GM21390 (cell line): ENCODE data around the gene LRTM2.

Experiments used
- ATAC-seq: cut with Tn5 transposase; IDR thresholded peaks from one replicate; pipeline ENCODE4 v1.9.1; 2021; ENCODE audit not compliant: unreplicated experiment

LRTM2 gene

DNA sequence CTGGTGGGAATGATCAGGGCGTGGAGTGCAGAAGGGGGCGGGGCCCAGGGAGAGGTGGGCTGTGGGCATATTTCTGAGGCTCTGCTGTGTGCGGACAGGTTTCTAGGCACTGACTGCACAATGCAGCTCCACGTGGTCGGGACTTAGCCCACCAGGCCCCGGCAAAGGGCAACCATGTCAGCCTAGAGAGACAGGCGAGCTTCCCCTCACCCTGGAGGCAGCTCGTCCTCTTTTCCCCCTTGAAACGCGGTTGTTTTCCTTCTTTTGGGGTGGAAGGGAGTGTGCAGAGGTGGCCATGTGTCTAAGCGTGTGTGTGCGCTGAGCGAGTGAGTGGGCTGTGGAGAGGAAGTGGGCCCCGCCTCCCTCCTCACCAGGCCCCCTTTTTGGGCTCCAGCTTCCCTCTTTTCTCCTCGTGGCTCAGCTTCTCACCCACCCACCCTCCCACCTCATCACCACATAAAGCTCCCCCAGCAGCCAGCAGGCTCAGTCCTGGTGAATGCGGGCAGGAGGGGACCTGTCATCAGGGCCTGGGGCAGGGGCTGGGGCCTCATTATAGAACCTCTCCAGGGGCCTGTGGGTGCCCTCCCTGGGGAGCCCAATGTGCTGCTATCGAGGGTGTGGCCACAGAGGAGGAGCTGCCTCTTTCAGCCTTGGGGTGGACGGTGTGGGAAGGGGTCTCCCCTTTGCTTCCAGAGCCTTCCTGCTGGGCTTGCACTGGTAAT, 22.0 kb downstream of the LRTM2 start:
- no peak for ATAC-seq

- no peak for ATAC-seq
Measured at GRCh38 chr12:1842905-1843640, 22.7 kb downstream of the LRTM2 start.

DNA sequence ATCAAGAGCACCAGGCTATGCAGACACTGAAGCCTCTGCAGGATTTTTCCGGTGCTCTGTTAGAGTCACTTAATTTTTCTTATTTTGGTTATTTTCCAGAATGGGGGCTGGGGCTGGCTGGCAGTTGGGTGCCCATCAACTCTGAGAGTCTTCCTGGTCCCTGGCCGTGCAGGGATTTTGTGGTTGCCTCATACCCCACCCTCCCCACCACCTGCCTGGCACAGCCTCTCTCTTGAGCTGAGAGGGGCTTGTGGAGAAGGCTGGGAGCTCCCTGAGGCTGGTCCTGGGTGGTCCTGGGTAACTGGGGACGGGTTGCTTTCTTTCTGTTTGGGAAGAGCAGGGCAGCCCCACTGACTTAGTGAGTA, 23.3 kb downstream of the LRTM2 start:
- ATAC-seq = no peak

- ATAC-seq = no peak
Measured at GRCh38 chr12:1844223-1844622, 23.9 kb downstream of the LRTM2 start.

- ATAC-seq = no peak
Measured at GRCh38 chr12:1844661-1845409, 24.5 kb downstream of the LRTM2 start.

GRCh38 chr12:1845427-1845826, 25.1 kb downstream of the LRTM2 start:
- no peak for ATAC-seq

DNA sequence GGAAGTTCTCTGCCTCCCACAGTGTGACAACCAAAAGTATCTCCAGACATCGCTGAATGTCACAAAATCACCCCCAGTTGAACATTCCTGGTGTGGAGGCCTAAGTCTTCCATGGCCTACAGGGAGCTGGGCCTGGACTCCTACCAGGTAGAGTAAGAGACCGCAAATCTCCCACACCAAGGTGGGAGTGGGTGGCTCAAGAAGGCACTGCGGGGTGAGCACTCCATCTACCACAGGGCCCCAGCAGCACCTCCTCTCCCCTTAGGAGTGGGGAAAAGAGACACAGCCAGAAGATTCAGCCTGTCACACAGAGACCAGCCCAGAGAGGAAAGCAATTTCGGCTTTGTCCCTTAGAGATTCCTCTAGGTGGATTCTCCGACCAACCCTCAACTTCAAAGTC, 25.5 kb downstream of the LRTM2 start:
- ATAC-seq = no peak

DNA sequence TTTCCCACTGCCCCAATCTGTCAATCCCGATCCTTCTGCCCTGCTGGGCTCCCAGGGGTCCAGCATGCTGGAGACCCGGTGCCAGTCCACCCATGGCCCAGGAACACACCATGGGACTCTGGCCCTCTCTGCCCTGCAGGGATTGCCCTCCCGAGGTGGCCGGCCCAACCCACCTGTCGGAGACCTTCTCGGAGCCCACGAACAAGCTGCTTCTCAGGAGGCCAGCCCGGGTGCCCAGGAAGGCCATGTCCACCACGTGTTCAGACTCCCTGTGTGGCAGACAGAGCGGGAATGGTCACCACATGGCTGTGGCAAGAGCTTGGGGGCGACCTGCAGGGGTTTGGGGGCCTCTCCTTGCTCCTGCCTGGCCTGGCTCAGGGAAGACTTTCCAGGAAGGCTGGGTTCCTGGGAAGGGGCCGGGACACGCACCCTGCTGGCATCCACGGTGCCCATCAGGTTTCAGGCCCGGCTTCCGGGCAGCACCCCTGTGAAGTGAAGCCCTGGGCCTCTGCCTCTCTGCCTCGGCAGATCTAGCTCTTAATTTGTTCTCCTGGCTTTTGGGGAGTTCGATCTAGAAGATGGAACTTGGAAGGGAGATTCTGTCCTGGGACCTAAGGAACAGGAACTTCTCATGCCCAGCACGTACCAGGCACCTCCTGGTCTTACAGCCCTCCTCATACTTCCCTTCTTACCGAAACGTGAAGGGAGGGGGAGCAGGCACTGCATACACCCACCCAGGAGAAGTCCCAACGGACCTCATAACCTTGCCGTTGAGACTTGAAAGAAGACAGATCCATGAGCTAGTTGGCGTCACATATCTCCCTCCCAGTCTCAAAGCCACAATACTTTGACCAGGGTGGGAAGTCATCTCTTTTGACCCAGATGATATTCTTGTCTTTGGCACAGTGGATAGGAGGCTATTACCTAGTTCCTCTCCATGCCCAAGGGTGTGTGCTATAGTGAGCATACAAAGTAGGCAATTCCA, 26.3 kb downstream of the LRTM2 start:
- no peak for ATAC-seq

DNA sequence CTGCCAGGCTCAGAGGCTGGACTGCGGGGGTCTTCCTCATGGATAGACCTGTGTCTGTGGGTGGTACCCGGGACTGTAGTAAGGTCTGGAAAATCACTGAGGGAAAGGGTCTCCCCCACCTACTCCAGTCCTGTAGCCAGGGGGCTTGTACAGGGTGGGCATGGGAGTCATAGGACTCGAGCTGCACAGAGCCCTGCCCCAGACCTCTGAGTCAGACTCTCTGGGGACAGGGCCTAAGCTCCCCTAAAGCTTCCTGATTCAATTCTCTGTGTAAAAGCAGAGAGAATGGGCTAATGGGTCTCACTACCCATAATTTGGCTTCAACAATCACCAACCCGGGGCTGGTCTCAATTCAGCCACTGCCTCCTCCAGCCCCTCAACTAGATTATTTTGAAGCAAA, 27.0 kb downstream of the LRTM2 start:
- no peak for ATAC-seq

DNA sequence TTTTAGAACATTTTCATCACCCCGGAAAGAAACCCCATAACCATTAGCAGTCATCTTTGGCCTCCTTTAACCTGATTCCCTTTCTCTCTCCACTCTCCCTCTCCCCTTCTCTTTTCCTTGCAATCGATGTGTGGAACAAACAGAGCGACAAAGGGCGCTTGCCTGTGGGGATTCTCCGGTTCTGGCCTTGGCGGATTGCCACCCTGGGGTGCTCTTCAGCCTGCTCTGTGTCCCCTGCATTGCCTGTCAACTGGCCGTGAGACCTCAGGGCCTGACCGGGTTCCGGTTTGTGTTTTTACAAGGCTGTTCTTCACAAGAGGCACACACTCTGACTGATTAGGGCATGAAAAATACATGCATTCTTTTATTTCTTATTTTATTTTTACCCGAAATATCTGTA, 27.8 kb downstream of the LRTM2 start:
- ATAC-seq = no peak

GRCh38 chr12:1848745-1849144, 28.4 kb downstream of the LRTM2 start:
- no peak for ATAC-seq

DNA sequence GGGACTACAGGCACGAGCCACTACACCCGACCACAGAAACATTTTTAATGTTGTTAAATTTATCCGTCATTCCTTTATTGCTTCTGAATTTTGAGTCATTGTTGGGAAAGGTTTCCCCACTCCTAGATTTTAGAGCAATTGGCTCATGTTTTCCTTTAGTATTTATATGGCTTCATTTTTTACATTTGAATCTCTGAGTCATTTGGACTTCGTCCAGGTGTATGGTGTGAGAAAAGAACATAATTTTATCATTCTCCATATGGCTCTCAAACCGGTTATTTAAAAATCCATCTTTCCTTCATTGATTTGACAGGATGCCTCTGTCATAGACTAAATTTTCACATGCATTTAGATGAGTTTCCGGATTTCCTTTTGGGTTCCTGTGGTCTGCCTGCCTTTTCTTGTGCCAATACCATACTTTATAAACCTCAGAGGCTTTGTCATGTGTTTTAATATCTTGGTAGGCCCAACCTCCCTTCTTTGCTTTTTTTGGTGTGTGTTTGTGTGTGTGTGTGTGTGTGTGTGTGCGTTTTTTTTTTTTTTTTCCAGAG, 30.9 kb downstream of the LRTM2 start:
- no peak for ATAC-seq

DNA sequence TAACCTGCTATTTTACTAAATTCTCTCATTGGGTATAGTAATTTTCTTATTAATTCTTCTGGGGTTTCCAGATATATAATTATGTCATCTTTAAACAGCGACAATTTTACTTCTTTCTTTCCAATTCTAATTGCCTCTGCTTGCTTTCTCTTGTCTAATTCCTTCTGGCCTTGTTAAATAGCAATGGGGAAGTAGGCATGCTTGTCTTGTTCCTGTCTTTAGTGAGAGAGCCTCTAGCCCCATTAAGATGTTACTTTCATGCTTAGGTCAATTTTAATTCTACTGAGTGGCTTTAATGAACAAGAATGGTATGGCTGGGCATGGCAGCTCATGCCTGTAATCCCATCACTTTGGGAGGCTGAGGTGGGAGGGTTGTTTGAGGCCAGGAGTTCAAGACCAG, 31.7 kb downstream of the LRTM2 start:
- no peak for ATAC-seq

GRCh38 chr12:1853716-1854115, 33.4 kb downstream of the LRTM2 start:
- ATAC-seq = no peak

- no peak for ATAC-seq
Measured at GRCh38 chr12:1855241-1855640, 34.9 kb downstream of the LRTM2 start.

GRCh38 chr12:1857086-1857485, 36.7 kb downstream of the LRTM2 start:
- ATAC-seq = no peak

DNA sequence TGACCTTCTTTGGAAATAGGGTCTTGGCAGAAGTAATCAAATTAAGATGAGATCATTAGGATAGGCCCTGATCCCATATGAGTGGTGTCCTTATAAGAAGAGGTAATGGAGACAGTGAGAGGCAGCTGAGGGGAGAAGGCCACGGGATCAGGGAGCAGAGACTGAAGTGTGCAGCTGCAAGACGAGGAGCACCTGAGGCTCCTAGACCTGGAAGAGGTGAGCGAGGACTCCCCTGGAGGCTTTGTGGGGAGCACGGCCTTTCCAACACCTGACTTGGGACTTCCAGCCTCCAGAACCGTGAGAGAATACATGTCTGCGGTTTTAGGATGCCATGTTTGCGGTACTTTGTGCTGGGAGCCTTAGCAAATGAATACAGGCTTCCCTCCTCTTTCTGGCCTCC, 37.5 kb downstream of the LRTM2 start:
- no peak for ATAC-seq

DNA sequence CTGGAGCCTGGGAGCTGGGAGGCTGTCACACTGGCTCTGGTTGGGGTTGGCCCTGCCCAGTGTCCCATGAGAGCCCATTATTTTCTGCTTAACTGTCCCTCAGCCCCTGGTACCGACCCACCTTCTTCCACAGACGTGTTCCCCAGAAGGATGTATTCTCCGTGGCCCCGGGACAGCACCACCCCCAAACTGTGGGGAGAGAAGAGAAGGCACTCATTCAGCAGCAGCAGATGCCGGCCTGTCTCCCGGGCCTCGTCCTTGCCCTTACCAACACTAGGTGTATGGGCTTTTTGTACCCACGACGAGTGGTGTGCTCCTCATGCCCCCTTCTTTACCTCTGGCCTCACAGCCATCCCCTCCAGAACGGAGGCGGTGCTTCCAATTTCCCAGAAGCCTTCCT, 38.1 kb downstream of the LRTM2 start:
- ATAC-seq = no peak

- no peak for ATAC-seq
Measured at GRCh38 chr12:1859643-1860042, 39.3 kb downstream of the LRTM2 start.

DNA sequence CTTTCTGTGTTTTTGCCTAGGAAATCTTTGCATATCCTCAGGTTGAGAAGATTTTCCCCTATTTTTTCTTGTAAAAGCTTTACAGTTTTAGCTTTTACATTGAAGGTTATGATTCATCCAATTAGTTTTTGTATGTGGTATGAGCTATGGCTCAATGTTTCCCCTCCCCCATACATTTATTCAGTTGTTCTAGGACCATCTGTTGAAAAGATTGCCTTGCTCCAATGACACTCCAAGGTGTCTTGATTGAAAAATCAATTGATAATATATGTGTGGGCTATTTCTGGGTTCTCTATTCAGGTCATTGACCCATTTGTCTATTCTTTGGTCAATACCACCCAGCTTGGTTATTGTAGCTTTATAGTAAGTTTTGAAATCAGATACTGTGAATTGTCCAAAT, 42.6 kb downstream of the LRTM2 start:
- ATAC-seq = no peak

DNA sequence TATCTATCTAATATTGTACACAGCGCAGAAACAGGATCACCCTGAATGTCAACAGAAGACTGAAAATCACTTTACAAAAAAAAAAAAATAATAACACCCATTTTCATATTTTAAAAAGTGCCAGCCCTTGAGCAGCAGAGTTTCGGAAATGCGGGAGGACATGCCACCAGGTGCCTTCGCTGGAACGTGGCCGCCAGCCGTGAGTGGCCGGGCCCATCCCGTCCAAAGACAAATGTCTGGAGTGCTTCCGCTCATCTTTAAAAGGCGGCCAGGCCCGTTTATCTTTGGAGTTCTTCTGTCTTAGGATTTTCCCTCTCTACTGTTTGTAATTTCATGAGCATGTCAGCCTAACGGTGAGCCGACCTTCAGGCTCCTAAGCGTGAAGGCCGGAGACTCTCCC, 43.5 kb downstream of the LRTM2 start:
- ATAC-seq = no peak
